Astrocyte of the hippocampus (primary cell): Measurements from ENCODE around the gene TFR2.

Source experiments
- DNase-seq: peaks from one replicate; pipeline ENCODE4 v3.0.0; 2011; ENCODE audit warnings: low read depth, low spot score

The TFR2 gene

GRCh38 chr7:100613412-100614175 lies 27.8 kb downstream of the TFR2 start:
- DNase-seq = no peak

DNA sequence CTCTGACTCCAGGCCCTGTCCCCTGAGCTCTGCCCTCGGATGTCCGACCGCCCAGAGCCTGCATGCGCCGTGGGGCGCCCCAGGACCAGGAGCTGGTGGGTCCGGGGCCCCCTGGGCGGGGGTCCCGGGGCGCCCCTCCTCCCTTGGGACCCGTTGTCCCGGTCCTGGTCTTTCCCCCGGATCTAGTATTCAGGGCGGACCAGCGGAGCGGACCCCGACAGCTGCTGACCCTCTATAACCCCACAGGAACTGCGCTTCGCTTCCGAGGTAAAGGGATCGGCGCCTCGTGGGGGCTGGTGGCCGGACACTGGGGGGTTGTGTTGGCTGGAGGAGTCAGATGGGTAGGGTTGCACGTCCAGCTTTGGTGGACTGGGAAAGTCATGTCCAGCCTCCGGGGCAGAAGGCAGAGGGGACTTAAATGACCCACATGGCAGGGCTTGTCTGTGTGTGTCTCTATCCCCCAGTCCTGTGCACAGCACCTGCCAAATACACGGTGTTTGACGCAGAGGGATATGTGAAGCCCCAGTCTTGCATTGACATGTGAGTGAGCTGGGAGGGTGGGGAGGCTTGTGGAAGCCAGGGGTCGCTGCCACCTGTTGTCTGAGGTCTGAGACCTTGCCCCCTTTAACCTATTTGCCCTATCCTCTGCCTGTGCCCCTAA lies 28.5 kb downstream of the TFR2 start:
- peak; percentile 26 for DNase-seq

DNA sequence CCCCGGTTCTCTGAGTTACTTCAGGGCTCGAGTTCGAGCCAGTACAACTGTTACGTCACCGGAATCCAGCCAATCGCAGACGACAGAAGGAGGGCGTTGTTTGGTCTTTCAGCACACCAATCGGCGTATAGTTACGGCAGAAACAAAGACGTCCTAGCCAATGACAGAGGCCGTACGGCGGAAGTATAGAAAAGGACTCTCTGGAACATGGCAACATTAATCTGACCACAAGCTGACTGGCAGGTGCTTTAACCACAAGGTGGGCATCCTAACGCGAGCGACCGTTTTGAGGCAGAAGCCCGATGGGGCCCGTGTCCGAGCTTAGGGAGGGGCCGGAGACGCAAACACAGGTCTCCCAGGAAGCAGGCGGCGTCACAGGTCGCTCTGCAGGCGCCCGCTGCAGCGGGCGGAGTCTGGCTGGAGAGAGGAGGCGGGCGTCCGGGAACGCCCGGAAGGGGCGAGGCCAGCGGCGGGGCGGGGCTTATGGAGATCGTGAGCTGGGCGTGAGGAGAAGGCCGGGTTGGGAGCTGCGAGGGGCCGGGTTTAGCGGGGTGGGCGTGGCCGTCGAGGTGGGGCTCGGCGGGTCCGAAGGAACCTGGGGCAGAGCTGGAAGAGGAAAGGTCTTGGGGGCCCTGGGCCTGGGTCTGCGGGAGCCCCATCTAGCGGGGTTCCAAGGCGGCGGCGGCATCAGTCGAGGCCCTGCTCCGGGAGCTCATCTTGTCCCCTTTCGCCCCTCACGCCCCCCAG lies 29.2 kb downstream of the TFR2 start, which contains the start of gene MOSPD3:
Gene MOSPD3 (plus strand): TSS at position 558 of the 747 bp plus-strand sequence. CDS start 252 bp downstream, outside the sequence.
- peak; percentile 99 for DNase-seq

DNA sequence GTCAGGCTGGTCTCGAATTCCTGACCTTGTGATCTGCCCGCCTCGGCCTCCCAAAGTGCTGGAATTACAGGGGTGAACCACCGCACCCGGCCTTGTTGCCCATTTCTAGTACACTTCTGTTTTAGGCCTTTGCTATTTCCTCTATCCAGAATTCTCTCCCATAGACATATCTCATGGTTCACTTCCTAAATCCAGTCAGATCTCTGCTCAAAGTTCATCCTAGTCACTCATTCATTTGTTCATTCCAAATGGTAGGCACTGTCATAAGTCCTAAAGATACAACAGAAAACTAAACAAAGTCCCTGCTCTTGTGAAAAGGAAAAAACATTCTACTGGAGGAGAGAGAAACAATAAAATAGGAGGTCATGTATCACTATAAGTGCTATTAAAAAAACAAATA lies 31.4 kb downstream of the TFR2 start:
- no peak for DNase-seq

GRCh38 chr7:100607111-100607510 lies 34.2 kb downstream of the TFR2 start:
- no peak for DNase-seq

DNA sequence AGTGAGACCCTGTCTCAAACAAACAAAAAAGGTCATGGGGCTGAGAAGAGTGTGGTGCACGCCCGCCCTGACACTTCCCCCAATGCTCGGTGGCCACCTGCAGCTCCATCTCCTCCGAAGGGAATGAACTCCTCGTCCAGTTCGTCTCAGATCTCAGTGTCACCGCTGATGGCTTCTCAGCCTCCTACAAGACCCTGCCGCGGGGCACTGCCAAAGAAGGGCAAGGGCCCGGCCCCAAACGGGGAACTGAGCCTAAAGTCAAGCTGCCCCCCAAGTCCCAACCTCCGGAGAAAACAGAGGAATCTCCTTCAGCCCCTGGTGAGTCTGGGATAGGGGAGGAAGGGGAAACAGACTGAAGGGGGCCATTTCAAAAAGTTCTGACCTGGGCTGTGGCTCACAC lies 35.0 kb downstream of the TFR2 start:
- DNase-seq = no peak

DNA sequence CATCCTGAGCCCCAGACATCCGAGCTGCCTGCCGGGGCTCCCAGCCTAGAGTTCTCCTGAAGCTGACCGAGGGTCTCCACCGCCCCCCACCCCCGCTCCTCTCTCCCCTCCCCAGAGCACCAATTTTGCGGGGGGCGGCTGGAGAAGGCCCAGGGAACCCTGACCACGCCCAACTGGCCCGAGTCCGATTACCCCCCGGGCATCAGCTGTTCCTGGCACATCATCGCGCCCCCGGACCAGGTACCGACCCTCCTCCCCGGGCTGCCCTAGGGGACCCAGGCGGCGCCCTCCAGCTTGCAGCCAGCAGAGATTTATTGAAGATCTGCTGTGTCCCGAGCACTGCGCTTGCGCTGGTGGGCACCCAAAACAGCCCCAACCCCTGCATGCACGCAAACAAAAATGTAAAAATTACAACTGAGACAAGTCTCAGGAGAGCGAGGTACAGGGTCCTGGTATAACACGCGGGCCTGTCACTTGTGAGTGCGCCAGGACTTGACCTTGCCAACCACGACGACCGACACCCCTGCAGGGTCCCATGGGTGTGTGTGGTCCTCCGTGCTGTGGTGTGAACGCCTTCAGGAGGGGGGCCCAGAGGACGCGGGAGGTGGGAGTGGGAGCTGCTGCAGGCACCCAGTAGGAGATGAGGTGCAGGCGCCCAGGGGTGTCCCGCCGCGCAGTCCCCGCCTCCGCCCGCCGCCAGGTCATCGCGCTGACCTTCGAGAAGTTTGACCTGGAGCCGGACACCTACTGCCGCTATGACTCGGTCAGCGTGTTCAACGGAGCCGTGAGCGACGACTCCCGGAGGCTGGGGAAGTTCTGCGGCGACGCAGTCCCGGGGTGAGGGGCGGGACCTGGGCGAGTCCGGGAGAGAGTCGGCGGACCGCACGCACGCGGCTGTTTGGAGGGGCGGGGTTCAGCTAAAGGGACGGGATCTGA lies 36.1 kb downstream of the TFR2 start:
- DNase-seq = peak; percentile 56

GRCh38 chr7:100604028-100604975 lies 37.0 kb downstream of the TFR2 start:
- DNase-seq = peak; percentile 87

DNA sequence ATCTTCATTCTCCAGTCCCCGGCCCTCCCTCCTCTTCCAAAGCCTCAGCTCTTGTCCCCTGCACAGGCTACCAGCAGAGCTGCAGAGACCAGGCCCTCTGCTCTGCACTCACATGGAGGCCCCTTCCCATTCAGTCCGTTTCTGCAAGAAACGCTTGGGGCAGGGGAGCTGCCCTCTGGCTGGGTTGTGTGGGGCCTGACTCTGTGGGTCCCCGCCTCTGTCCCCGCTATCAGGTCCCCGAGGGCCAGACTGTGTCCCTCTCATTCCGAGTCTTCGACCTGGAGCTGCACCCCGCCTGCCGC lies 37.7 kb downstream of the TFR2 start:
- peak; percentile 50 for DNase-seq

DNA sequence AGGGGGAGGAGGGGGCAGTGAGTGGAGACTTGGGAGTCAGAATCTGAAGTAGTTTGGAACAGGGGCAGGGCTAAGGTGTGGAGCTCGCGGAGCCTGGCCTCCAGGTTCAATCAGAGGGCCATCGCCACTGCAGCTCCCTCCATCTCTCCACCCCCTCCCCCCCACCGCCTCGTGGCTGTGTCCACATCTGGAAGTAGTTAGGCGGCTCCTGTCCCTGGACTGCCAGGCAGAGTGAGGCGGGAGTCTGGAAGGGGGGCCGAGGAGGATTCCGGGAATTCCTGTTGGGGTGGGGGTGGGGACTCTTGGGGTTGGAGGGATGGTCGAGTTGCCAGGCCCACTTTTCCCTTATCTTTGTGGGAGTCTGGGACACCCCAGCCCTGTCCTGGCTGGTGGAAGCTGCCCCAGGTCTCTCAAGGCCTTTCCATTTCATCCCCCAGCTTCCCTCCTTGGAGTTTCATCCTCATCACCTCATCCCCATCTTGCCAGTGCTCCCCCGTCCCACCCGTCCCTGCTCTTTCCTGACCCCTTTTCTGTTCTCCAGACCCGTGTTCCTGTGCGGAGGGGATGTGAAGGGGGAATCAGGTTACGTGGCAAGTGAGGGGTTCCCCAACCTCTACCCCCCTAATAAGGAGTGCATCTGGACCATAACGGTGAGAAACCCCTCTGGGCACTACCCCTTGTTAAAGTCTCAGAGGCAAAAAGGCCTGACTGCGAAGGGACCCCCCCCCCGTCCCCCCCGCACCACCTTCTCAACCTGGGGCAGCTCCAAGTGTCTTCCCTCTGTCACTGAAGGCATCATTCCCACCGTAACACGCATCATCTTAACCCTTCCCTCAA lies 38.2 kb downstream of the TFR2 start:
- DNase-seq = peak; percentile 80

GRCh38 chr7:100600730-100601038 lies 40.7 kb downstream of the TFR2 start:
- no peak for DNase-seq

DNA sequence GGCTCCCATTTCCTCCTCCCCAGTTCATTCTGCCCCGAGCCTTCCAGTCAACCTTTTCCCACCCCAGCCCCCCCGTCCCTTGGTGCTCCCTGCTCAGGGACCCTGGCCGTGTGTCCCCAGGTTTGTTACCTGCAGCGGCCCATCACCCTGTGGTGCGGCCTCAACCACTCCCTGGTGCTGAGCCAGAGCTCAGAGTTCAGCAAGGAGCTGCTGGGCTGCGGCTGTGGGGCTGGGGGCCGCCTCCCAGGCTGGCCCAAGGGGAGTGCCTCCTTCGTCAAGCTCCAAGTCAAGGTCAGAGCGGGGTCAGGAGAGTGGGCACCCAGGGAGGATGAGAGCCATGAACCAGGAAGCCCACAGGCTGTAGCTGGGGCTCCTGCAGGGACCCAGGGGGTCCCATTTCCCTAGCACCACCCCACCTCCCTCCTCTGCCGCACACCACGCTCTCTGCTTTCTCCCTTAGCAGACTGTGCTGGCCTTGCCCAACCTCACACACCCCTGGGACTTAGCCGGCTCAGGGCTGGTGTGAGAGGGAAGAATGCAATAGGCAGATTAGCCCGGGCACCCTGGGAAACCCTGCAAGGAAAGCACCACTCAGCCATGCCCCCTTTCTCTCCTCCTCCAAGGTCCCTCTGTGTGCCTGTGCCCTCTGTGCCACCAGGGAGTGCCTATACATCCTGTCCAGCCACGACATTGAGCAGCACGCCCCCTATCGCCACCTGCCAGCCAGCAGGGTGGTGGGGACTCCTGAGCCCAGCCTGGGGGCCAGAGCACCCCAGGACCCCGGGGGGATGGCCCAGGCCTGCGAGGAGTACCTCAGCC lies 41.2 kb downstream of the TFR2 start:
- no peak for DNase-seq

DNA sequence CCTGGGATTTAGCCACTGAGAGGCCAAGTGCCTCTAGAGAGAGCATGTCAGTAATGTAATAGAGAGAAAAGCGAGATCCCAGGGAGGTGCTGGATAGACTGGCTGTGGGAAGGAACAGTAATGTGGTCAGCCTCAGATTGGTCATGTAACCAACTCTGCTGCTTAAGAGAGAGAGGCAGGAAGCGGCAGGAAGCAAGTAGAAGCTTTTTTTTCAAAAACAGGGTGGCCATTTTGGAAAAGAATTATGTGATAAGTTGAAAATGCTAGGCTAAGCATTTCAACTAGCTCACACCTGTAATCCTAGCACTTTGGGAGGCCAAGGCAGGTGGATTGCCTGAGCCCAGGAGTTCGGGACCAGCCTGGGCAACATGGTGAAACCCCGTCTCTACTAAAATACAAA lies 42.9 kb downstream of the TFR2 start:
- DNase-seq = peak; percentile 44

DNA sequence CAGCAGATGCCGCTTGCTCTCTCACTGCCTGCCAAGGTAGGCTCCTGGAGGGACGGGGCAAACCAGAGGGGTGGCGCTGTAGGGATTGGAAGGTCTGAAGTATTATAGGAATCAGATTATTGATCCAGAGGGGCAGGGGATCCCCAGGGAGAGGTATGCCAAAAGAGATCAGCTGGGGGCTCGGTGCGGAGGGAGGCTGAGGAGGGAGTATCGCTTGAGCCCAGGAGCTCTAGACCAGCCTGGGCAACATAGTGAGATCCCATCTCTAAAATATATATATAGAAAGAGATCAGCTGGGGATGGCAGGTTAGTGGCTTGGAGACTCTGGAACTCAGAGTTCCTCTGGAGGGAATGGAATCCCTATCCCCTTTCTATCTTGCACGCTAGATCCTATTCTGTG lies 46.2 kb downstream of the TFR2 start:
- DNase-seq = no peak

DNA sequence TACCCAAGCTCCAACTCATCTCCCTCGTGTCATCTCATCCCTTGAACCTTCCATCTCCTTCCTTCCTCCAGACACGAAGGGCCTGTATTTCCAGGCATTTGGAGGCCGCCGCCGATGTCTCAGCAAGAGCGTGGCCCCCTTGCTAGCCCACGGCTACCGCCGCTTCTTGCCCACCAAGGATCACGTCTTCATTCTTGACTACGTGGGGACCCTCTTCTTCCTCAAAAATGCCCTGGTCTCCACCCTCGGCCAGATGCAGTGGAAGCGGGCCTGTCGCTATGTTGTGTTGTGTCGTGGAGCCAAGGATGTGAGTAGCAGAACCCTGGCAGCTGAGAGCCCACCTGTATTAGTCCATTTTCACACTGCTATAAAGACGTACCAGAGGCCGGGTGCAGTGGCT lies 49.8 kb downstream of the TFR2 start:
- no peak for DNase-seq

GRCh38 chr7:100590077-100590737 lies 51.1 kb downstream of the TFR2 start:
- DNase-seq = no peak

DNA sequence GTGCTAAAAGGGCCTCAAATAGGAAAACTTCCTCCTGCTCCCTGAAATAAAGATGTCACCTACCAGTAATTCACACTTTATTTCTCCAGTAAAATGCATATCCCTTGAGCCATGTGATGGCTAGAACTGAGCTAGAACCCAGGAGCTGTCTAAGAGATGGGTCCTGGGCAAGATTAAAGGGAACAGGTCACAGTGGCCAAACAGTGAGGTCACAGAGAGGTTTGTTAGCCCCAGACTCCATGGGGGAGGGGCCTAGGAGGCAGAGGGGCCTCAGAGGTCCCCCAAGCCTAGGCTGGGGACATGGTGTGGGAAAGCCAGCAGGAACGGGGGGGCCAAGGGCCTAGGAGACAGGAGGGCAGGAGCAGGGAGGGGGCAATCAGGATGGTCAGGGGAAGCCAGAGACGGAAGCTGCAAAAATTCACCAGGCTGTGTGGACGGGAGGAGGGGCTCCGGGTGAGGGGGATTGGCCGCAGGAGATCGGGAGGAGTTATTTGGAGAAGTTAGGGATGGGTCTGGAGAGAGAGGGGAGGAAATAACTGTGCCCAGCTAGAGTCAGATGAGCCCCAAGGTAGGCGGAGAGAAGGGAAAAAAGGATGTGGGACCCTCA lies 51.9 kb downstream of the TFR2 start:
- no peak for DNase-seq

- no peak for DNase-seq
Observed at GRCh38 chr7:100588438-100588837, 52.9 kb downstream of the TFR2 start.
